Keratinocyte (primary cell): Measurements from ENCODE around the gene DSTYK. TPM values are rescaled to one million over a fixed set of nuclear protein-coding genes. Genes with fewer than 3 reads are reported as not detected.

Source experiments
- DNase-seq: peaks from one replicate; pipeline ENCODE4 v3.0.0-alpha.2; 2011; ENCODE audit warnings: low read depth, missing footprints, low spot score
- FAIRE-seq: peaks from 2 replicates; lab custom pipeline; 2011; peaks lifted over from hg19 to GRCh38; lab: Jason Lieb, UNC
- H2AFZ ChIP-seq: 2 replicates; pipeline ENCODE4 v1.6.0; 2012; ENCODE audit warnings: low read length, control low read depth, inconsistent platforms; ENCODE audit not compliant: control insufficient read depth
- H3K27ac ChIP-seq: 2 replicates; pipeline ENCODE4 v1.5.1; 2011; ENCODE audit warnings: low read length; ENCODE audit not compliant: control insufficient read depth, insufficient read depth
- H3K27me3 ChIP-seq: 3 replicates; pipeline ENCODE4 v1.6.0; 2011; ENCODE audit warnings: low read length; ENCODE audit not compliant: control insufficient read depth, insufficient read depth; ENCODE audit errors: extremely low read depth
- H3K36me3 ChIP-seq, 2 experiments: 2 replicates in 1 of 2; 3 replicates in 1 of 2; pipeline ENCODE4 v1.5.1; 2011; ENCODE audit warnings: low read length in 2 of 2, mild to moderate bottlenecking in 1 of 2; ENCODE audit not compliant: control insufficient read depth in 2 of 2, insufficient read depth in 2 of 2; ENCODE audit errors: extremely low read depth in 1 of 2
- H3K4me1 ChIP-seq: 3 replicates; pipeline ENCODE4 v1.5.1; 2011; ENCODE audit warnings: low read length; ENCODE audit not compliant: control insufficient read depth, insufficient read depth; ENCODE audit errors: extremely low read depth
- H3K4me2 ChIP-seq: 3 replicates; pipeline ENCODE4 v1.6.0; 2011; ENCODE audit warnings: low read depth, low read length; ENCODE audit not compliant: control insufficient read depth, insufficient read depth; ENCODE audit errors: extremely low read depth
- H3K4me3 ChIP-seq, 3 experiments: fragments of 200-600 bp in 1 of 3; sonication (generic) in 1 of 3; 2 replicates in 2 of 3; 3 replicates in 1 of 3; pipeline ENCODE4 v1.5.1; 2011 to 2016; ENCODE audit warnings: low read length in 3 of 3, mild to moderate bottlenecking in 3 of 3, control low read depth in 2 of 3, inconsistent platforms in 1 of 3, low read depth in 1 of 3, mixed read lengths in 1 of 3, mixed run types in 1 of 3, moderate library complexity in 1 of 3; ENCODE audit not compliant: control insufficient read depth in 2 of 3, insufficient read depth in 2 of 3; ENCODE audit errors: extremely low read depth in 1 of 3
- H3K79me2 ChIP-seq: 2 replicates; pipeline ENCODE4 v1.6.0; 2012; ENCODE audit warnings: low read length; ENCODE audit not compliant: control insufficient read depth, insufficient read depth
- H3K9ac ChIP-seq: 3 replicates; pipeline ENCODE4 v1.6.0; 2011; ENCODE audit warnings: low read length; ENCODE audit not compliant: control insufficient read depth, insufficient read depth; ENCODE audit errors: extremely low read depth
- H3K9me1 ChIP-seq: 3 replicates; pipeline ENCODE4 v1.6.0; 2011; ENCODE audit warnings: low read length; ENCODE audit not compliant: control insufficient read depth, insufficient read depth; ENCODE audit errors: extremely low read depth
- H3K9me3 ChIP-seq: 2 replicates; pipeline ENCODE4 v1.5.1; 2012; ENCODE audit warnings: low read depth, low read length; ENCODE audit not compliant: control insufficient read depth
- H4K20me1 ChIP-seq: 3 replicates; pipeline ENCODE4 v1.6.0; 2011; ENCODE audit warnings: low read length; ENCODE audit not compliant: control insufficient read depth, insufficient read depth; ENCODE audit errors: extremely low read depth
- EZH2 ChIP-seq: IDR thresholded peaks from one replicate; pipeline ENCODE4 v1.6.1; 2012; ENCODE audit warnings: inconsistent platforms, mild to moderate bottlenecking, low read length, moderate library complexity
- dilution Hi-C: fragments of 300-500 bp; cut with MboI; formaldehyde crosslinking; loops from one replicate; pipeline ENCODE4 v1.7.0; 2020; ENCODE audit warnings: low sequenced_read_pairs; ENCODE audit not compliant: extremely low pct_ligation_motif_present
- polyA plus RNA-seq, 5 experiments: library from polyadenylated mRNA; depleted of rRNA in 3 of 5; stranded (reverse) in 3 of 5; stranded (forward) in 1 of 5; unstranded in 1 of 5; fragments of >200 nt; gene quantifications; 1 replicate in 1 of 5; 2 replicates in 3 of 5; 3 replicates in 1 of 5; pipeline versions ENCODE4 v1.2.1 to v1.2.3, GENCODE V29; 2011 to 2012; ENCODE audit warnings: missing spikeins in 2 of 5, low read depth in 1 of 5, low replicate concordance in 1 of 5
- TF ChIP-seq, protein P1 (sequence below), 3 experiments: IDR thresholded peaks in 1 of 3; conservative IDR thresholded peaks in 1 of 3; optimal IDR thresholded peaks in 1 of 3; 2 replicates in 2 of 3; 3 replicates in 1 of 3; pipeline versions ENCODE3 to v1.5.1; 2011; ENCODE audit warnings: low read length in 3 of 3, mild to moderate bottlenecking in 3 of 3, moderate library complexity in 2 of 3, control low read depth in 1 of 3, inconsistent platforms in 1 of 3; ENCODE audit not compliant: insufficient read depth in 2 of 3; ENCODE audit errors: extremely low read depth in 1 of 3

DSTYK gene
- polyA plus RNA-seq, 1 donor (not counting 4 experiments of a cell fraction or from before 2014, with no cell fraction given): 7.6 TPM

DNA sequence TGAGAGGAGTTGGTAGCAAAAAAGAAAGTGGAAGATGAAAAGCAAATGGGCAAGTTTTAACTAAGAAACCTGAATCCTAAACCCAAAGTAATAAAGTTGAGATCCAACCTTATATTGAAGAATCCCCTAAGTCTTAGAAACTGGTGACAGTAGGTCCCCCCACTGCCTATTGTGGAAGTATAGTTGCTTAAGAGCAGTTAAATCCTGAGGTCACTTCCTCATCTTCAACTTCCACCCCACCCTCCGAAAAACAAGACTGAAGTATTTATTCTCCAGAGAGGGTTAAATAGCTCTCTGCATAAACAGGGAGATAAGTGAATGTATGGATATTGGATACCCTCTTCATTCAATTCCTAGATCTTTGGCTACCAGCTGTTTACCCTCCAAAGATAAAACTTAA, 3.3 kb upstream of the DSTYK start:
- Histone ChIP-seq H3K4me3 (no peak overlapping the region), H3K9ac (no peak overlapping the region), H3K4me1 (peaks cover 4% of the 10 kb centered on the region), H3K36me3 (no peaks in the 10 kb centered on the region), H4K20me1 (no peaks in the 10 kb centered on the region), H3K9me3 (no peaks in the 10 kb centered on the region), H3K9me1 (no peaks in the 10 kb centered on the region), H3K27me3 (no peaks in the 10 kb centered on the region), H2AFZ (no peak overlapping the region), H3K79me2 (peaks cover 14% of the 10 kb centered on the region), H3K4me2 (no peak overlapping the region), H3K27ac (no peak overlapping the region)
- dilution Hi-C loops: no loop called here
- no peak for TF ChIP-seq EZH2
- TF ChIP-seq, protein P1, sequence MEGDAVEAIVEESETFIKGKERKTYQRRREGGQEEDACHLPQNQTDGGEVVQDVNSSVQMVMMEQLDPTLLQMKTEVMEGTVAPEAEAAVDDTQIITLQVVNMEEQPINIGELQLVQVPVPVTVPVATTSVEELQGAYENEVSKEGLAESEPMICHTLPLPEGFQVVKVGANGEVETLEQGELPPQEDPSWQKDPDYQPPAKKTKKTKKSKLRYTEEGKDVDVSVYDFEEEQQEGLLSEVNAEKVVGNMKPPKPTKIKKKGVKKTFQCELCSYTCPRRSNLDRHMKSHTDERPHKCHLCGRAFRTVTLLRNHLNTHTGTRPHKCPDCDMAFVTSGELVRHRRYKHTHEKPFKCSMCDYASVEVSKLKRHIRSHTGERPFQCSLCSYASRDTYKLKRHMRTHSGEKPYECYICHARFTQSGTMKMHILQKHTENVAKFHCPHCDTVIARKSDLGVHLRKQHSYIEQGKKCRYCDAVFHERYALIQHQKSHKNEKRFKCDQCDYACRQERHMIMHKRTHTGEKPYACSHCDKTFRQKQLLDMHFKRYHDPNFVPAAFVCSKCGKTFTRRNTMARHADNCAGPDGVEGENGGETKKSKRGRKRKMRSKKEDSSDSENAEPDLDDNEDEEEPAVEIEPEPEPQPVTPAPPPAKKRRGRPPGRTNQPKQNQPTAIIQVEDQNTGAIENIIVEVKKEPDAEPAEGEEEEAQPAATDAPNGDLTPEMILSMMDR (optimal IDR thresholded peaks at IDR 0.05 in 1 of 3, IDR thresholded peaks at IDR 0.05 in 1 of 3, conservative IDR thresholded peaks at IDR 0.05 in 1 of 3; ENCODE audit: extremely low read depth in 1 of 3, insufficient read depth in 2 of 3, low read length in 3 of 3): no peak
- DNase-seq (no peak), FAIRE-seq (no peak)

DNA sequence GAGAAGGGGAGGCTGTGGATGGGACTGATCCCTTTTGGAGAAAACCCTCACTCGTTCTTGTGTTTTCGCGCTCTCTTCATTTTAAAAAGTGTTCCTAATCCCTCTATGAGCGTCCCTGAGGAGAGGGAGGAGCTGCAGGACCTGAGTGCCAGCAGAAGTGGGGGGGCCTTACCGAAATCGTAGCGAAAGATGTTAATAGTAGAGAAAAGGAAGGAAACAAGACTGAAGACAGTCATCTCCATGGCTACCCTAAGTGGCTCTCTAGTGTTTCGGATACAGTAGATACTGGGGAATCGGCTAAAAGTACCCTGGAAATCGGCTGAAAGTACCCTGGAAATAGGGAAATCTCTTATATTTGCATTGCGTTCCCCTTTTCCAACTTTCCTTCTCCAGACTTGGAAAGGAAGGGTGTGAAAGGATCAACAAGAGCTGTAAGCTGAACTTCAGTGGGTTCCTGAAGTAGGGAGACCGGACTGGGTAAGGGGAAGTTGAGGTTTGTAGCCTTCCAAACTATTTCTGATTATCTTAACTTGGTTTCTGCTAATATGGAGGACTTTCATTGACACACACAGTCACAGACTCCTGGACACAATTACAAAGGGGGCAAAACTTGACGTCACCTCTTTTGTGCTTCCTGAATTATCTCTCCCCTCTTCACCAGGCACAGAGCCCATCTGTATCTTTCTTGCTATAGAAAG, 486 bp upstream of the DSTYK start:
- Histone ChIP-seq H3K4me2 (peak overlapping the region; percentile 43), H4K20me1 (no peaks in the 10 kb centered on the region), H3K27ac (no peak overlapping the region), H3K4me3 (peak overlapping the region in 2 of 3 experiments; percentile 65 to 91), H3K9me1 (no peaks in the 10 kb centered on the region), H2AFZ (peak overlapping the region; percentile 95), H3K27me3 (no peaks in the 10 kb centered on the region), H3K79me2 (peaks cover 21% of the 10 kb centered on the region), H3K36me3 (no peaks in the 10 kb centered on the region), H3K9me3 (no peaks in the 10 kb centered on the region), H3K4me1 (peaks cover 4% of the 10 kb centered on the region), H3K9ac (peak overlapping the region; percentile 89)
- no peak for TF ChIP-seq EZH2
- TF ChIP-seq, protein P1 (optimal IDR thresholded peaks at IDR 0.05 in 1 of 3, IDR thresholded peaks at IDR 0.05 in 1 of 3, conservative IDR thresholded peaks at IDR 0.05 in 1 of 3; ENCODE audit: extremely low read depth in 1 of 3, insufficient read depth in 2 of 3, low read length in 3 of 3): no peak
- FAIRE-seq: no peak
- dilution Hi-C loops: no loop called here
- DNase-seq: no peak
